NK-92 treated with Interleukin-12 subunit alpha and Interleukin-12 subunit beta, amount 100 ng/mL, for 24 hours (cell line): Measurements from ENCODE around the gene RPL32.
"Not testable (repeated sequence)": the region's sequence is repeated elsewhere in the genome, so short reads cannot be mapped to it uniquely, and the experiment has no call there.

ENCODE experiments used
- DNase-seq: peaks from one replicate; lab custom pipeline; 2025; lab: John Stamatoyannopoulos, UW

RPL32 gene

GRCh38 chr3:12808587-12808986 lies 32.8 kb downstream of the RPL32 start:
- DNase-seq, result no peak

- no peak for DNase-seq
These were observed 33.6 kb downstream of the RPL32 start for GRCh38 chr3:12807601-12808359.

- DNase-seq, result no peak
These were observed 34.3 kb downstream of the RPL32 start for GRCh38 chr3:12807066-12807465.

- no peak for DNase-seq
These were observed 38.0 kb downstream of the RPL32 start for GRCh38 chr3:12803371-12803770.

GRCh38 chr3:12799525-12800440 lies 41.6 kb downstream of the RPL32 start:
- no peak for DNase-seq

- DNase-seq, result no peak
These were observed 42.7 kb downstream of the RPL32 start for GRCh38 chr3:12798559-12799179.

- DNase-seq, result no peak
These were observed 43.3 kb downstream of the RPL32 start for GRCh38 chr3:12797892-12798558.

- no peak for DNase-seq
These were observed 44.1 kb downstream of the RPL32 start for GRCh38 chr3:12797124-12797891.

- no peak for DNase-seq
These were observed 44.9 kb downstream of the RPL32 start, which contains the start of gene CAND2 for GRCh38 chr3:12796171-12797123. TSS of gene CAND2 (plus strand) at chr3:12796680. CDS start at chr3:12796721, 41 bp downstream.

GRCh38 chr3:12793701-12794100 lies 47.7 kb downstream of the RPL32 start:
- DNase-seq, result no peak

- no peak for DNase-seq
These were observed 49.9 kb downstream of the RPL32 start for GRCh38 chr3:12791430-12791829.

- DNase-seq, result not testable (repeated sequence)
These were observed 53.2 kb downstream of the RPL32 start for GRCh38 chr3:12787967-12788690.

- not testable (repeated sequence) for DNase-seq
These were observed 54.0 kb downstream of the RPL32 start for GRCh38 chr3:12787346-12787745.

- DNase-seq, result no peak
These were observed 56.3 kb downstream of the RPL32 start for GRCh38 chr3:12785096-12785495.
